GM21381 (cell line): Measurements from ENCODE around the gene OR51I2.

Source experiments
- ATAC-seq: cut with Tn5 transposase; IDR thresholded peaks from one replicate; pipeline ENCODE4 v1.9.1; 2021; ENCODE audit warnings: mild to moderate bottlenecking, moderate library complexity; ENCODE audit not compliant: unreplicated experiment

Gene OR51I2, protein sequence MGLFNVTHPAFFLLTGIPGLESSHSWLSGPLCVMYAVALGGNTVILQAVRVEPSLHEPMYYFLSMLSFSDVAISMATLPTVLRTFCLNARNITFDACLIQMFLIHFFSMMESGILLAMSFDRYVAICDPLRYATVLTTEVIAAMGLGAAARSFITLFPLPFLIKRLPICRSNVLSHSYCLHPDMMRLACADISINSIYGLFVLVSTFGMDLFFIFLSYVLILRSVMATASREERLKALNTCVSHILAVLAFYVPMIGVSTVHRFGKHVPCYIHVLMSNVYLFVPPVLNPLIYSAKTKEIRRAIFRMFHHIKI

DNA sequence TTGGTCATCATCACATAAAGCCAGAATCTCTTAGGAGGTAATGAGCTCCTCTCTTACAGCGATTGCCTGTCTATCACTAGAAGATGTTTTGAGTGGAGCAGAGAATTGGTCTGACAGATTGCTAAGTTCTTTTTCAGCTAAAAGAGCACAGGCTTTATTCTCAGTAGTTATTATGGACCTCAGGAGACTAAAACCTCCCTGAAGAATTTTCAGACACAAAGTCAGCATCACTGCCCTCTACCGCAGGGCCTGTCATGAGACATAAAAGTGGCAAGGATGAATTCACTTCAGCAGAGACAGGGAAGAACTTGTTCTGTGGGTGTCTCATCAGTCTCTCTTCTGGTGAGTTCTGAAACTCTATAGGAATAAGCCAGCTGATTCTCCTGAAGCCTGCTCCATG lies at the start of gene OR51I2:
TSS of gene OR51I2 (plus strand) at position 301 of the 400 bp plus-strand sequence. CDS start 4,166 bp downstream, outside the sequence.
- no peak for ATAC-seq

GRCh38 chr11:5405173-5405572 lies 44.0 kb upstream of the OR51I2 start:
- no peak for ATAC-seq

DNA sequence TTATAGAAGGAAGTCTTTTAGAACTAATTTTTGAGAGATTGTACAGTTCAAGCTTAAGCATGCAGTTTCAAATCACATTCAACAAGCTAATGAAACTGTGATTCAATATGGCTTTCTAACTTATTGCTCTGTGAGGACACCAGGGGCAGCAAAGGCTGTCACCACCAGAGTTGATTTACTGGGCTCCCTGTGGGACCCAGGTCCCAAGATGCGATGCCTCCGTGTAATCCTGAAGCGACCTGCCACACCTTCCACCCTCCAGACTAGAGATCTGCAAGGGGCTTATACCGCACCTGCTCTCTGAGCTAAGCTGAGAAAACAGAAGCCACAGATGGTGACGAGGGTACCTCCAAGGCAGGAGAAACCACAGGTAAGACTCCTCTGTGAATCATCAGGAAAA lies 28.1 kb upstream of the OR51I2 start:
- ATAC-seq = no peak

GRCh38 chr11:5421811-5422210 lies 27.3 kb upstream of the OR51I2 start, which contains the start of gene OR51Q1:
Gene OR51Q1, plus strand, starts transcription at chr11:5422111. Its CDS starts 90 bp downstream, at chr11:5422201.
- no peak for ATAC-seq

- ATAC-seq = no peak
Measured at GRCh38 chr11:5423131-5423530, 26.0 kb upstream of the OR51I2 start.

- no peak for ATAC-seq
Measured at GRCh38 chr11:5441414-5441813, 7.7 kb upstream of the OR51I2 start, which contains the start of gene OR51I1. Gene OR51I1, minus strand, starts transcription at chr11:5441514. Its CDS starts 0 bp downstream, at chr11:5441514.

DNA sequence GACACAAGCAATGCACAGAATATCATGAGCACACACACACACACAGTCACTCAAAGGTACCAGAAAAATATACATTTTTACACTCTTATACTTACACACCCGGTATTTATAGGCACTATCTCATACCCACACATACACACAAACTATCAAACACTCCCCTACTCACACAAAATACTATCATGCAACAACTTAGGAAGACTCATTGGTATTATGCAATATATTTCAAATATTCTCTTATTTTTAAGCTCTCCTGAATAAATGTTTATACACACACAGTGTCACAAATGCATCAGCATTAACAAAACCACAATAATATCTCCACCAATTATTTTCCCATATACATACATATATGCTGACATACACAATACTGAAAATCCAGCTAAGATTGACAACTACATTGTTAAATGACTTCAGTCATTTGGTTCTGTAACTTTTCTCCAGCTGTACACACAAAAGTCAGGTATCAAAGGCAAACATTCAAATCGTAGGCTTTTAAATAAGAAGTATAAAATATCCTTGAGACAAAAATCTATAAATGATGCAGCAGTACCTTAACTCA lies 5.2 kb upstream of the OR51I2 start:
- no peak for ATAC-seq

DNA sequence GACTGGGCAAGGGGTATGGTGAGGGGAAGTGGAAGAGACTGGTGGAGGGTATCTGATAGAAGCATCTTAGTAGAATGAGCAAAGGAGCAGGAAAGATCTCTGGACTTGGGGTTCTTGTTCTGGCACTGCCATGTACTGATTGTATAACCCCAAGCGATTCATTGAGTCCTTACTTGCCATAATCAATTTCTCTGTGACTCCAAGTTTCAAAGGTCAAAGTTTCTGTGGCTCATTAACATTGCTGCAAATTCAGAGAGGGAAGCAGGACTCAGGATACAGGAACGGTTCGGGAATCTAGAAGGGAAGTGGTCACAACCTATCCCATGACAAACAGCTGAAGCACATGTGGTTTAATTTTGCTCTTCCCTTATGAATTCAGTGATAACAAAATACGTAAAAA lies 309 bp downstream of the OR51I2 start:
- ATAC-seq = no peak

DNA sequence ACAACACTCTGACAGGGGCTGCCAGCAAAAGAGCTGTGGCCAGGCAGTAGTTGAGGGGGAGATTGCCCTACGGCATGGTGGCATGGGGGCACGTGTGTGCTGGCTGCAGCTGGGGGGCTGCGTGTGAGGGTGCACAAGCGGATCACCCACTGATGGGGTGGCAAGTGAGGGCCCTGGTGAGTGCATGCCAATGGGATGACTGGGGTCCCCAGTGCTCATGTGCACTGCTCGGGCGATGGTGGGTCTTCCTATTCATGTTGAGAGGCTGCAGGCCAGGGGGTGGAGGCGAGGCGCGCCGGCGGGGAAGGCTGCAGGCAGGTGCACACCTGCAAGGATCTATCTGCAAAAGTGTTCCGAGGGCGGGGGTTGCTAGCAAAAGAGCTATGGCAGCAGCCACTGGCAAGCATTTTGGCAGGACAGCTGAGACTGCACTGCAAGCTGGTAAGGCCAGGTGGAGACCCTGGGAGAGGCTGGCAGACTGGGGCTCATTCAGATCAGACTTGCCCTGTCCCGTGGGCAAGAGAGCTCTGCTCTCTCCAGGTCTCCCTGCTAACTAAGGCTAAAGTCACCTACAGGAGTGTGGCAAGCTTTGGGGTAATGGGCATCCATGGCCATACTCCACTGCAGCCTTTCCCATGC lies 12.0 kb downstream of the OR51I2 start:
- no peak for ATAC-seq

DNA sequence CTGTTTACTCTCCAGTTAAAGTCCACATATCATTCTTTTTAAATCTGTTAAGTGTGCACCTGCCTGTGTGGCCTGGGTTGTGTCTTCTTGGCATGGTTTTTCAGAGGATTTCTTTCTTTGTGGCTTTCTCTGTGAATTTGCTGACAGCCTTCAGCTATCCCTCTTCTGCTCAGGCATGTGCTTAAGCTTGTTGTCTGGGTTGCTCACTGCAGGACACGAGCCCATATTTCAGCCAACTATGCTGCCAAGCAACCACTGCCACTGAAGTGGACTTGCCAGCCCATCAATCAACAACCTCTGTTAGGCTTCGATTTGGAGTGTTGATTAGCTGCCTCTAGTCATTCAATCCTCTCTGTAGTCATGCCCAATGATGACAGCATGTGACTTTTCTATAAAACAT lies 18.4 kb downstream of the OR51I2 start:
- ATAC-seq = no peak

DNA sequence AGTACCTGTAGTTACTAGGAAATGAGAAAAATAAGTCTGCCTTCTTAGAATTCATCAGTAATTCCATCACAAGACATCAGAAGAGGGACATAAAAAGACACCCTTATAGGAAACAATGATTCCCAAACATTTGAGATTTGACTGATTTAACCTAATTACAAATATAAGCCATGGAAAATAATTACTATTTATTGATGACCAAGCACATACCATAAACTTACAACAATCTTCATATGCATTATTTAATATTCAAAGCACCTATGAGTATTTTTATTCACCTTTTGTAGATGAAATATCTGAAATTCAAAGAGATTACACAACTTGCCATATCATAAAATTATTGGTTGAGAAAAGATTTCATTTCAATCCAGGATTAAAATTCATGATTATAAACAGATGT lies 24.8 kb downstream of the OR51I2 start:
- ATAC-seq = no peak

DNA sequence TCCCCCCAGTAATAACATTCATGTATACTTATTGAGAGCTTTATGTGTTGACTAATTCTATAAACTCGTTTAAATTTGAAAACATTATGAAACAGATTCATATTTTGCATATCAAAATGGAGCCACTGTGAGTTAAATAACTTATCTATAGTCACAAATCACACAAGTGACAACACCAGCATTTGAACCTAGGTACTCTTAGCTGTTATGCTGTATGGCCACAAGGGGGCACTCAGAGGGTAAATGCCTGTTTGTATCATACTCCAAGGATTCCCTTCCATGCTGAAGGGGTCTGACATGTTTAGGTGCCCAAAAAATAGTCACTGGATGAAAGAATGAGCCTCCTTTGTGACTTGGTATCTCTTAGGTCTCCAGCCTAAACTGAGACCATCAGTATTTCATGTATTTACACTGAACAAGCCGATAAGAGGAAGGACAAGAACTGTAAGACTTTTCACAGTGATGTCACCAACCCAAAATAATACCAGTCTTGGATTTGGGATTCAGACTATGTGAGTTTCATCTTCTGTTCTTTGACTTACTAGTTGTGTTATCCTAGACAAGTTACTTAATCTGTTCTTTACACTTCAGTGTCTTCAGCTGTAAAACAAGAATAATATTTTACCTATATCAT lies 27.2 kb downstream of the OR51I2 start:
- ATAC-seq = peak; percentile 90

DNA sequence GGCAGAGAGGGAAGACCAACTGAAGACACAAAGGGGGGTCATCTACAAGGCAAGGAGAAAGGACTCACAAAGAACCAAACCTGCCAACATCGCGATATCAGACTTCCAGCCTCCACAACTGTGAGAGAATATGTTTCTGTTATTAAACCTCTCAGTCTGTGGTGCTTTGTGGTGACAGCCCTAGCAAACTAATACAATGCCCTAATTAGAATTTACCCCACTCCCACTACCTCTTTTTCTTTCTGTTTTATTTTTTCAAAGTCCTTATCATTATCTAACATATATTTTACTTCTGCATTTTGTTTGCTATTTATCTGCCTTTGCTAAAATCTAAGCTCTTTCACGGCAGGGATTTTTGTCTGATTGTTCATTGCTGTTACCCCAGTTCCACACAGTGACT lies 36.9 kb downstream of the OR51I2 start:
- no peak for ATAC-seq

DNA sequence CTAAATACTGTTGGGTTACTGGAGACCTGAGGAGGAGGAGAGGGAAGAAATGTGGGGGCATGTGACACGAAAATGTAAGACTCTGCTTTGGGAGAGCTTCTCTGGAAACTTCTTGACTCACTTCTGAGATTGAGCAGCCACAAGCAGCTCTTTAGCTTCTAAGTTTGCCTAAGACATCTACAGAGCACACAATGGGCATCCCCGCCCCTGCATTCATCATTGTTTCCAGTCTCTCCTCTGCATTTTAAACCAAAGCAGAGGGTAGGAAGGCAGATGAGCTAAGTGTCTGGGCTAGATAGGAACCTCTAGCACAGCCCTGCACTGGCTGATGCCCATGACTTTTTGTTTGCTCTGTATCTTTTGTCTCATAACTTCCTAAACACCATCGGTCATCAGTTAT lies 37.3 kb downstream of the OR51I2 start:
- ATAC-seq = no peak

DNA sequence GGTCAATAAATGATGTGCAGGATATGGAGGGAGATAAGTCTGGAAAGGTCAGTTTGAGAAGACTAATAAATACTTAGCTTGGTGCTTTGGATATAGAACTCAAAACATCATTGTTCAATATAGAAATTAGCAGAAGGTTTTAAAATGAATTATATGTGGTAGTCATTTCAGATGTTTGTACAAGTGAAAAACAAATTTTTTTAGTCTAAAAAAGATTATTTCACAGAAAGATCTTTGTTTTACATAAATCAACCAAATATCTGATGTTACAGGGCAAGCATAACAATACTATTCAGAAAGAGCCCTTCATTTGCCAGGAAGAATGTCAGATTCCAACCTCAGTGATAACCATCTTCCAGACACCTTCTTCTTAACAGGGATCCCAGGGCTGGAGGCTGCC lies 39.3 kb downstream of the OR51I2 start, which contains the start of gene OR52D1:
TSS of gene OR52D1 (plus strand) at position 301 of the 400 bp plus-strand sequence. CDS start at position 323, 22 bp downstream.
- no peak for ATAC-seq

DNA sequence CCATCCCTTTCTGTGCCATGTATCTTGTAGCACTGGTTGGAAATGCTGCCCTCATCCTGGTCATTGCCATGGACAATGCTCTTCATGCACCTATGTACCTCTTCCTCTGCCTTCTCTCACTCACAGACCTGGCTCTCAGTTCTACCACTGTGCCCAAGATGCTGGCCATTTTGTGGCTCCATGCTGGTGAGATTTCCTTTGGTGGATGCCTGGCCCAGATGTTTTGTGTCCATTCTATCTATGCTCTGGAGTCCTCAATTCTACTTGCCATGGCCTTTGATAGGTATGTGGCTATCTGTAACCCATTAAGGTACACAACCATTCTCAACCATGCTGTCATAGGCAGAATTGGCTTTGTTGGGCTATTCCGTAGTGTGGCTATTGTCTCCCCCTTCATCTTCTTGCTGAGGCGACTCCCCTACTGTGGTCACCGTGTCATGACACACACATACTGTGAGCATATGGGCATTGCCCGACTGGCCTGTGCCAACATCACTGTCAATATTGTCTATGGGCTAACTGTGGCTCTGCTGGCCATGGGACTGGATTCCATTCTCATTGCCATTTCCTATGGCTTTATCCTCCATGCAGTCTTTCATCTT lies 39.8 kb downstream of the OR51I2 start:
- no peak for ATAC-seq

DNA sequence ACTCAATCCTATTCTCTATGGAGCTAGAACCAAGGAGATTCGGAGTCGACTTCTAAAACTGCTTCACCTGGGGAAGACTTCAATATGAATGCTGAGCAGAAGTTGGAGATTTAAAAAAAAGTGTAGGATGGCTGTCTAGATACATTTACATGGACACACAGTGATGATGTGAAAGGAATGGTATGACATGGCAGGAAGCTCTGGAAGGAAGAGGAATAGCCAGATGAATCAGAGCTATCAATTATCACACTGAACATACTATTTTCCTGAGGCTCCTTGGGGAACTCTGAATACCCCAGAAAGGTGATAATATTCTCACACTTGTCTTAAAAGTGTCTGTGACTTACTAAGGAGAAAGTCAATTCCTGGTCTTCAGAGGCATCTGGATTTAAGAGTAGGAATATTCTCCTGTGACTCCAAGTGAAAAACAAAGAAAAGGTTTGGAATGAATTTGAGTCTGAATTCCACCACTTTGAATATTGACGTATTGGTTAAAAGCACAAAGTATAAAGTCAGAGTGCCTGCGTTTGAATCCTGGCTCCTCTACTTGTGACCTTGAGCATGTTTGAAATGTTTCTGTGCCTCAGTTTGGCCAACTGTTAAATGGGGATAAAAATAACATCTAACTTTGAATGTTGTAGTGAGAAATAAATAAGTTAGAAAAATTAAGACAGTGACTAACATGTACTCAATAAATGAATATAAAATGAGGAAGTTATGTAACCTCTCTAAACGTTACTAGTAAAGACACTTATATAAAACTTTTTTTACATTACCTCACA lies 40.6 kb downstream of the OR51I2 start:
- no peak for ATAC-seq

- no peak for ATAC-seq
Measured at GRCh38 chr11:5499671-5500070, 50.5 kb downstream of the OR51I2 start.

DNA sequence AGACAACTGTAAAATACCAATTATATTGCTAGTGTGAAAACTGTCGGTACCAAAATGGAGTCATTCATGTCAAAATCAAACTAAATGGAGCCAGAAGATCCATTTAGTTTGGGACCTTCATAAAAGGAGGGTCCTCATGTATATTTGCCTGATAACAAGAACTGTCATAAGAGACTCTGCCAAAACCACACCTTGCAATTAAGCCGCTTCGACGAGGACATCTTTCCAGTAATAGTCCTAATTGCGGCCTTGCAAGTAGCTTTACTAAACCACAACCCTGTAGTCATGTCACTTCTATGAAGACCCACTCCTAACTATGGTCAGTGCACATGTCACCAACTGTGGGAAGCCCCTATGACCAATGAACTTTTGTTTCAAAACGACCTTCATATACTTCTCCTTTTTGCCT lies 51.3 kb downstream of the OR51I2 start:
- no peak for ATAC-seq

- no peak for ATAC-seq
Measured at GRCh38 chr11:5504403-5504921, 55.3 kb downstream of the OR51I2 start.
